Smooth muscle cell (in vitro differentiated cells): ENCODE measurements around the gene SLC25A13. TPM values are rescaled to one million over a fixed set of nuclear protein-coding genes. Genes with fewer than 3 reads are reported as not detected.

ENCODE experiments used
- DNase-seq: peaks from one replicate; lab custom pipeline; 2025; ENCODE audit not compliant: unreplicated experiment; lab: John Stamatoyannopoulos, UW
- H2AFZ ChIP-seq: fragments of 200-600 bp; sonication (generic); 2 replicates; pipeline ENCODE4 v1.6.0; 2016; ENCODE audit warnings: antibody characterized with exemption, low read depth, mild to moderate bottlenecking
- H3F3A ChIP-seq: fragments of 200-600 bp; sonication (generic); 2 replicates; pipeline ENCODE4 v1.6.0; 2017; ENCODE audit warnings: antibody characterized with exemption, low read depth
- H3K27ac ChIP-seq: fragments of 200-600 bp; sonication (generic); 2 replicates; pipeline ENCODE4 v1.5.1; 2016; ENCODE audit warnings: low read depth, mild to moderate bottlenecking
- H3K27me3 ChIP-seq: fragments of 200-600 bp; sonication (generic); 2 replicates; pipeline ENCODE4 v1.6.1; 2016; ENCODE audit warnings: low read depth, mild to moderate bottlenecking
- H3K36me3 ChIP-seq: fragments of 200-600 bp; sonication (generic); 2 replicates; pipeline ENCODE4 v1.5.1; 2016; ENCODE audit warnings: low read depth
- H3K4me1 ChIP-seq: fragments of 200-600 bp; sonication (generic); 2 replicates; pipeline ENCODE4 v1.5.1; 2016; ENCODE audit warnings: low read depth
- H3K4me2 ChIP-seq: fragments of 200-600 bp; sonication (generic); 2 replicates; pipeline ENCODE4 v1.6.0; 2016; ENCODE audit warnings: mild to moderate bottlenecking
- H3K4me3 ChIP-seq: fragments of 200-600 bp; sonication (generic); 2 replicates; pipeline ENCODE4 v1.5.1; 2016; ENCODE audit warnings: mild to moderate bottlenecking
- H3K79me2 ChIP-seq: fragments of 200-600 bp; sonication (generic); 2 replicates; pipeline ENCODE4 v1.6.0; 2016; ENCODE audit warnings: low read depth, mild to moderate bottlenecking
- H3K9ac ChIP-seq: fragments of 200-600 bp; sonication (generic); 2 replicates; pipeline ENCODE4 v1.6.0; 2016; ENCODE audit warnings: low read depth
- H3K9me3 ChIP-seq: fragments of 200-600 bp; sonication (generic); replicated peaks from 2 replicates; pipeline ENCODE4 v1.5.1; 2016; ENCODE audit warnings: low read depth
- H4K20me1 ChIP-seq: fragments of 200-600 bp; sonication (generic); 2 replicates; pipeline ENCODE4 v1.6.0; 2016; ENCODE audit warnings: low read depth
- CTCF ChIP-seq: fragments of 200-600 bp; sonication (generic); IDR thresholded peaks from 2 replicates; pipeline ENCODE4 v1.5.1; 2017; ENCODE audit warnings: borderline replicate concordance, mild to moderate bottlenecking, antibody characterized with exemption; ENCODE audit not compliant: insufficient read depth, poor library complexity, severe bottlenecking
- WGBS: methylation state at CpG from one replicate; pipeline ENCODE4 v1.1.7; 2016; ENCODE audit warnings: low lambda C conversion rate; 5-methylcytosine and 5-hydroxymethylcytosine counted together
- polyA plus RNA-seq: library from polyadenylated mRNA; unstranded; fragments of >200 nt; fragmentation: Nextera tagmentation; extraction: Ambion mirVana; gene quantifications from 2 replicates; pipeline ENCODE4 v1.2.1, GENCODE V29; 2016
- total RNA-seq: library from RNA; depleted of rRNA; stranded (reverse); fragments of >200 nt; gene quantifications from 2 replicates; pipeline ENCODE4 v1.2.3, GENCODE V29; 2014

Gene SLC25A13
- total and polyA plus RNA-seq, 2 experiments from 2014 or later, result 28.0 to 48.2 TPM

- Histone ChIP-seq H3F3A (no peaks in the 10 kb centered on the region), H3K27ac (no peak overlapping the region), H3K36me3 (no peaks in the 10 kb centered on the region), H3K9ac (no peak overlapping the region), H3K4me3 (no peak overlapping the region), H4K20me1 (no peaks in the 10 kb centered on the region), H3K27me3 (peaks cover 7% of the 10 kb centered on the region), H3K79me2 (no peaks in the 10 kb centered on the region), H2AFZ (no peak overlapping the region), H3K9me3 (no peaks in the 10 kb centered on the region), H3K4me1 (no peaks in the 10 kb centered on the region), H3K4me2 (no peak overlapping the region)
- DNase-seq, result no peak
- TF ChIP-seq CTCF, result no peak
Observed at GRCh38 chr7:96337519-96337918, 15.6 kb upstream of the SLC25A13 start.

GRCh38 chr7:96332325-96332724, 10.4 kb upstream of the SLC25A13 start:
- no peak overlapping the region for H3K4me3 ChIP-seq
- H3K9ac ChIP-seq, result no peak overlapping the region
- no peaks in the 10 kb centered on the region for H3K9me3 ChIP-seq
- no peak overlapping the region for H2AFZ ChIP-seq
- no peaks in the 10 kb centered on the region for H3K27me3 ChIP-seq
- H3K36me3 ChIP-seq, result no peaks in the 10 kb centered on the region
- 84% methylated on average over 3 of the region's 3 CpGs for WGBS
- no peaks in the 10 kb centered on the region for H4K20me1 ChIP-seq
- H3F3A ChIP-seq, result no peaks in the 10 kb centered on the region
- DNase-seq, result no peak
- no peak overlapping the region for H3K27ac ChIP-seq
- TF ChIP-seq CTCF, result no peak
- H3K4me1 ChIP-seq, result no peaks in the 10 kb centered on the region
- no peaks in the 10 kb centered on the region for H3K79me2 ChIP-seq
- H3K4me2 ChIP-seq, result no peak overlapping the region

- WGBS, result 100% methylated on average over 3 of the region's 3 CpGs
- no peak for DNase-seq
- no peak overlapping the region for H3K27ac ChIP-seq
- H3K4me3 ChIP-seq, result no peak overlapping the region
- no peaks in the 10 kb centered on the region for H3K79me2 ChIP-seq
- H3K9me3 ChIP-seq, result no peaks in the 10 kb centered on the region
- no peak for TF ChIP-seq CTCF
- no peak overlapping the region for H3K4me2 ChIP-seq
- no peaks in the 10 kb centered on the region for H4K20me1 ChIP-seq
- no peak overlapping the region for H2AFZ ChIP-seq
- no peak overlapping the region for H3K9ac ChIP-seq
- H3K27me3 ChIP-seq, result no peaks in the 10 kb centered on the region
- no peaks in the 10 kb centered on the region for H3F3A ChIP-seq
- no peaks in the 10 kb centered on the region for H3K36me3 ChIP-seq
- H3K4me1 ChIP-seq, result no peaks in the 10 kb centered on the region
Observed at GRCh38 chr7:96331775-96332174, 9.9 kb upstream of the SLC25A13 start.

GRCh38 chr7:96331233-96331632, 9.3 kb upstream of the SLC25A13 start:
- 89% methylated on average over 2 of the region's 2 CpGs for WGBS
- no peaks in the 10 kb centered on the region for H3K79me2 ChIP-seq
- H3K4me1 ChIP-seq, result no peaks in the 10 kb centered on the region
- no peaks in the 10 kb centered on the region for H3K27me3 ChIP-seq
- no peak for TF ChIP-seq CTCF
- H3K4me3 ChIP-seq, result no peak overlapping the region
- H3K36me3 ChIP-seq, result no peaks in the 10 kb centered on the region
- H3K9me3 ChIP-seq, result no peaks in the 10 kb centered on the region
- no peak overlapping the region for H2AFZ ChIP-seq
- no peak overlapping the region for H3K27ac ChIP-seq
- no peak overlapping the region for H3K4me2 ChIP-seq
- no peak for DNase-seq
- no peaks in the 10 kb centered on the region for H4K20me1 ChIP-seq
- no peaks in the 10 kb centered on the region for H3F3A ChIP-seq
- H3K9ac ChIP-seq, result no peak overlapping the region
